SK-N-SH treated with all-trans-retinoic acid at 6 μM for 48 hours (cell line): ENCODE results near the gene LRBA.

Experiments
- ATAC-seq: fragments of 200-7000 bp; cut with Tn5 transposase; 3 replicates; pipeline ENCODE4 v1.9.1; 2020; ENCODE audit warnings: mild to moderate bottlenecking, moderate library complexity
- ARNTL ChIP-seq: fragments of 450-650 bp; formaldehyde crosslinking; IDR thresholded peaks from 2 replicates; pipeline ENCODE4 v1.5.0; 2020; ENCODE audit warnings: low read depth, mild to moderate bottlenecking, moderate library complexity, borderline replicate concordance
- BACH2 ChIP-seq: fragments of 250-450 bp; sonication (Bioruptor Pico); IDR thresholded peaks from 2 replicates; pipeline ENCODE4 v1.9.0; 2021; ENCODE audit warnings: mild to moderate bottlenecking, borderline replicate concordance
- CSDC2 ChIP-seq: fragments of 250-450 bp; sonication (Bioruptor Pico); IDR thresholded peaks from 2 replicates; pipeline ENCODE4 v1.5.0; 2020; ENCODE audit warnings: mild to moderate bottlenecking, moderate library complexity
- CSRNP3 ChIP-seq: fragments of 250-450 bp; sonication (Bioruptor Pico); IDR thresholded peaks from 2 replicates; pipeline ENCODE4 v1.5.1; 2021; ENCODE audit warnings: mild to moderate bottlenecking, moderate library complexity
- ESRRG ChIP-seq: fragments of 250-450 bp; sonication (Bioruptor Pico); IDR thresholded peaks from 2 replicates; pipeline ENCODE4 v1.6.1; 2021; ENCODE audit warnings: mild to moderate bottlenecking
- GLIS3 ChIP-seq: fragments of 250-450 bp; sonication (Bioruptor Pico); IDR thresholded peaks from 2 replicates; pipeline ENCODE4 v1.5.0; 2020; ENCODE audit warnings: mild to moderate bottlenecking, moderate library complexity
- OSR1 ChIP-seq: fragments of 250-450 bp; sonication (Bioruptor Pico); IDR thresholded peaks from 2 replicates; pipeline ENCODE4 v1.8.0; 2022; ENCODE audit warnings: moderate library complexity, mild to moderate bottlenecking, inconsistent platforms
- PATZ1 ChIP-seq: fragments of 250-450 bp; sonication (Bioruptor Pico); IDR thresholded peaks from 2 replicates; pipeline ENCODE4 v1.8.0; 2020; ENCODE audit warnings: mild to moderate bottlenecking, moderate library complexity, borderline replicate concordance
- POU6F1 ChIP-seq: fragments of 250-450 bp; sonication (Bioruptor Pico); IDR thresholded peaks from 2 replicates; pipeline ENCODE4 v1.8.0; 2021; ENCODE audit warnings: low read depth, mild to moderate bottlenecking, moderate library complexity, borderline replicate concordance
- RARB ChIP-seq: fragments of 250-450 bp; sonication (Bioruptor Pico); IDR thresholded peaks from 2 replicates; pipeline ENCODE4 v1.8.0; 2021; ENCODE audit warnings: mild to moderate bottlenecking, moderate library complexity
- SNAI2 ChIP-seq: fragments of 250-450 bp; sonication (Bioruptor Pico); IDR thresholded peaks from 2 replicates; pipeline ENCODE4 v1.5.0; 2020; ENCODE audit warnings: mild to moderate bottlenecking, moderate library complexity
- TCF4 ChIP-seq: fragments of 250-450 bp; sonication (Bioruptor Pico); IDR thresholded peaks from 2 replicates; pipeline ENCODE4 v1.8.0; 2021; ENCODE audit warnings: mild to moderate bottlenecking, moderate library complexity, borderline replicate concordance
- TOX ChIP-seq: fragments of 250-450 bp; sonication (Bioruptor Pico); IDR thresholded peaks from 2 replicates; pipeline ENCODE4 v1.8.0; 2021; ENCODE audit warnings: mild to moderate bottlenecking, moderate library complexity, borderline replicate concordance
- TSHZ2 ChIP-seq: fragments of 250-450 bp; sonication (Bioruptor Pico); IDR thresholded peaks from 2 replicates; pipeline ENCODE4 v1.5.0; 2020; ENCODE audit warnings: mild to moderate bottlenecking, moderate library complexity
- ZC3H10 ChIP-seq: fragments of 250-450 bp; sonication (Bioruptor Pico); IDR thresholded peaks from 2 replicates; pipeline ENCODE4 v1.5.1; 2021; ENCODE audit warnings: mild to moderate bottlenecking, moderate library complexity
- ZFP30 ChIP-seq: fragments of 450-650 bp; formaldehyde crosslinking; IDR thresholded peaks from 2 replicates; pipeline ENCODE4 v1.5.0; 2022; ENCODE audit warnings: mild to moderate bottlenecking, moderate library complexity
- ZNF70 ChIP-seq: fragments of 450-650 bp; formaldehyde crosslinking; IDR thresholded peaks from 2 replicates; pipeline ENCODE4 v1.5.0; 2020; ENCODE audit warnings: mild to moderate bottlenecking, moderate library complexity
- ZNF8 ChIP-seq: fragments of 450-650 bp; formaldehyde crosslinking; IDR thresholded peaks from 2 replicates; pipeline ENCODE4 v1.5.0; 2020; ENCODE audit warnings: mild to moderate bottlenecking, moderate library complexity

The LRBA gene

GRCh38 chr4:150625033-150625432 lies 390.1 kb downstream of the LRBA start:
- TF ChIP-seq CSDC2 (CRISPR knock-in tag) (no peak), GLIS3 (CRISPR knock-in tag) (no peak), ZFP30 (CRISPR knock-in tag) (no peak), ZC3H10 (CRISPR knock-in tag) (no peak), PATZ1 (CRISPR knock-in tag) (no peak), BACH2 (no peak), OSR1 (no peak)
- ATAC-seq = no peak

- ATAC-seq = no peak
- TF ChIP-seq CSRNP3 (CRISPR knock-in tag) (no peak), TOX (CRISPR knock-in tag) (no peak), ZNF8 (CRISPR knock-in tag) (no peak), SNAI2 (CRISPR knock-in tag) (no peak), BACH2 (no peak), POU6F1 (CRISPR knock-in tag) (no peak)
Measured at GRCh38 chr4:150624055-150624454, 391.0 kb downstream of the LRBA start.

GRCh38 chr4:150619042-150619441 lies 396.0 kb downstream of the LRBA start:
- no peak for ATAC-seq

GRCh38 chr4:150609131-150609530 lies 406.0 kb downstream of the LRBA start:
- no peak for ATAC-seq
- TF ChIP-seq ESRRG (no peak), TCF4 (CRISPR knock-in tag) (no peak), CSDC2 (CRISPR knock-in tag) (no peak), TSHZ2 (CRISPR knock-in tag) (no peak), ZFP30 (CRISPR knock-in tag) (no peak)
- TF ChIP-seq, all 23 proteins: peak for 0

More at GRCh38 chr4:150619042-150619441, 396.0 kb downstream of the LRBA start:
- TF ChIP-seq PATZ1 (CRISPR knock-in tag) (no peak), BACH2 (no peak), RARB (no peak), GLIS3 (CRISPR knock-in tag) (no peak), ZNF70 (no peak), ARNTL (no peak), ZFP30 (CRISPR knock-in tag) (no peak), CSDC2 (CRISPR knock-in tag) (no peak), TCF4 (CRISPR knock-in tag) (no peak)
